ENCODE measurements around the gene SPRR2D.

GRCh38 chr1:153024413-153024812 is 16.5 kb downstream of the SPRR2D start:
- TF ChIP-seq EZH2 (optimal IDR thresholded peaks at IDR 0.05; ENCODE audit: low read depth, low read length), result no peak
- no peak for TF ChIP-seq CTCF (IDR thresholded peaks at IDR 0.05; ENCODE audit: low read length)
- TF ChIP-seq EZH2phosphoT487 (IDR thresholded peaks at IDR 0.05; ENCODE audit: low read length), result no peak

Data from MM.1S (cell line).